ENCODE measurements around the gene MFAP5.

The MFAP5 gene

GRCh38 chr12:8642775-8643174 is 19.9 kb downstream of the MFAP5 start:
- H3K27me3 ChIP-seq (ENCODE audit: insufficient read depth, low read length, poor library complexity): no peaks in the 10 kb centered on the region
- no peak for DNase-seq

GRCh38 chr12:8639936-8640335 is 22.7 kb downstream of the MFAP5 start:
- no peak overlapping the region for H3K4me2 ChIP-seq (ENCODE audit: insufficient read depth, low read length)
- no peak for DNase-seq
- no peaks in the 10 kb centered on the region for H3K9me3 ChIP-seq (ENCODE audit: insufficient read depth, low read length, severe bottlenecking)
- H3K27me3 ChIP-seq (ENCODE audit: insufficient read depth, low read length, poor library complexity): no peaks in the 10 kb centered on the region
- H3K27ac ChIP-seq (ENCODE audit: low read length): no peak overlapping the region
- no peak for ATAC-seq (ENCODE audit: insufficient read depth, low read depth)
- no peak overlapping the region for H2AFZ ChIP-seq (ENCODE audit: low read depth, low read length)
- no peaks in the 10 kb centered on the region for H3K36me3 ChIP-seq (ENCODE audit: insufficient read depth, low read length)
- no peak overlapping the region for H3K9ac ChIP-seq (ENCODE audit: low read depth, low read length)
- TF ChIP-seq CTCF (IDR thresholded peaks at IDR 0.05; ENCODE audit: borderline replicate concordance, extremely low read depth, low read length, poor library complexity, severe bottlenecking) (no peak), EZH2 (IDR thresholded peaks at IDR 0.05; ENCODE audit: borderline replicate concordance, low read depth, low read length, severe bottlenecking) (no peak)
- peaks cover 14% of the 10 kb centered on the region for H3K4me1 ChIP-seq (ENCODE audit: insufficient read depth, low read length)
- no peaks in the 10 kb centered on the region for H4K20me1 ChIP-seq (ENCODE audit: insufficient read depth, low read length)
- no peak overlapping the region for H3K4me3 ChIP-seq (ENCODE audit: low read depth in 1 of 2, low read length in 2 of 2)
- H3K79me2 ChIP-seq (ENCODE audit: insufficient read depth, low read length): no peaks in the 10 kb centered on the region

More at GRCh38 chr12:8642775-8643174, 19.9 kb downstream of the MFAP5 start:
- Histone ChIP-seq H4K20me1 (ENCODE audit: insufficient read depth, low read length) (no peaks in the 10 kb centered on the region), H3K9me3 (ENCODE audit: insufficient read depth, low read length, severe bottlenecking) (no peaks in the 10 kb centered on the region), H3K4me3 (ENCODE audit: low read depth in 1 of 2, low read length in 2 of 2) (no peak overlapping the region), H3K4me1 (ENCODE audit: insufficient read depth, low read length) (peaks cover 22% of the 10 kb centered on the region), H3K9ac (ENCODE audit: low read depth, low read length) (no peak overlapping the region), H3K27ac (ENCODE audit: low read length) (no peak overlapping the region), H3K79me2 (ENCODE audit: insufficient read depth, low read length) (no peaks in the 10 kb centered on the region), H3K36me3 (ENCODE audit: insufficient read depth, low read length) (no peaks in the 10 kb centered on the region), H3K4me2 (ENCODE audit: insufficient read depth, low read length) (no peak overlapping the region), H2AFZ (ENCODE audit: low read depth, low read length) (no peak overlapping the region)
- no peak for TF ChIP-seq EZH2 (IDR thresholded peaks at IDR 0.05; ENCODE audit: borderline replicate concordance, low read depth, low read length, severe bottlenecking)
- TF ChIP-seq CTCF (IDR thresholded peaks at IDR 0.05; ENCODE audit: borderline replicate concordance, extremely low read depth, low read length, poor library complexity, severe bottlenecking): no peak
- no peak for ATAC-seq (ENCODE audit: insufficient read depth, low read depth)

GRCh38 chr12:8638951-8639350 is 23.7 kb downstream of the MFAP5 start:
- no peaks in the 10 kb centered on the region for H4K20me1 ChIP-seq (ENCODE audit: insufficient read depth, low read length)
- no peak for ATAC-seq (ENCODE audit: insufficient read depth, low read depth)
- no peak overlapping the region for H2AFZ ChIP-seq (ENCODE audit: low read depth, low read length)
- H3K27ac ChIP-seq (ENCODE audit: low read length): no peak overlapping the region
- no peaks in the 10 kb centered on the region for H3K9me3 ChIP-seq (ENCODE audit: insufficient read depth, low read length, severe bottlenecking)
- H3K4me1 ChIP-seq (ENCODE audit: insufficient read depth, low read length): peaks cover 4% of the 10 kb centered on the region
- no peak overlapping the region for H3K4me2 ChIP-seq (ENCODE audit: insufficient read depth, low read length)
- TF ChIP-seq CTCF (IDR thresholded peaks at IDR 0.05; ENCODE audit: borderline replicate concordance, extremely low read depth, low read length, poor library complexity, severe bottlenecking) (no peak), EZH2 (IDR thresholded peaks at IDR 0.05; ENCODE audit: borderline replicate concordance, low read depth, low read length, severe bottlenecking) (no peak)
- H3K36me3 ChIP-seq (ENCODE audit: insufficient read depth, low read length): no peaks in the 10 kb centered on the region
- H3K9ac ChIP-seq (ENCODE audit: low read depth, low read length): no peak overlapping the region
- no peak overlapping the region for H3K4me3 ChIP-seq (ENCODE audit: low read depth in 1 of 2, low read length in 2 of 2)
- H3K79me2 ChIP-seq (ENCODE audit: insufficient read depth, low read length): no peaks in the 10 kb centered on the region
- no peak for DNase-seq
- H3K27me3 ChIP-seq (ENCODE audit: insufficient read depth, low read length, poor library complexity): no peaks in the 10 kb centered on the region

GRCh38 chr12:8637666-8638065 is 25.0 kb downstream of the MFAP5 start:
- H3K27ac ChIP-seq (ENCODE audit: low read length): no peak overlapping the region
- no peak overlapping the region for H3K9ac ChIP-seq (ENCODE audit: low read depth, low read length)
- H3K9me3 ChIP-seq (ENCODE audit: insufficient read depth, low read length, severe bottlenecking): no peaks in the 10 kb centered on the region
- no peaks in the 10 kb centered on the region for H3K79me2 ChIP-seq (ENCODE audit: insufficient read depth, low read length)
- H3K4me3 ChIP-seq (ENCODE audit: low read depth in 1 of 2, low read length in 2 of 2): no peak overlapping the region
- no peak overlapping the region for H3K4me2 ChIP-seq (ENCODE audit: insufficient read depth, low read length)
- ATAC-seq (ENCODE audit: insufficient read depth, low read depth): no peak
- no peak overlapping the region for H2AFZ ChIP-seq (ENCODE audit: low read depth, low read length)
- H4K20me1 ChIP-seq (ENCODE audit: insufficient read depth, low read length): no peaks in the 10 kb centered on the region
- no peak for DNase-seq
- TF ChIP-seq EZH2 (IDR thresholded peaks at IDR 0.05; ENCODE audit: borderline replicate concordance, low read depth, low read length, severe bottlenecking): no peak
- TF ChIP-seq CTCF (IDR thresholded peaks at IDR 0.05; ENCODE audit: borderline replicate concordance, extremely low read depth, low read length, poor library complexity, severe bottlenecking): no peak
- no peaks in the 10 kb centered on the region for H3K36me3 ChIP-seq (ENCODE audit: insufficient read depth, low read length)
- H3K4me1 ChIP-seq (ENCODE audit: insufficient read depth, low read length): no peaks in the 10 kb centered on the region
- no peaks in the 10 kb centered on the region for H3K27me3 ChIP-seq (ENCODE audit: insufficient read depth, low read length, poor library complexity)
